ENCODE data around the gene CEMIP2. TPM values are rescaled to one million over a fixed set of nuclear protein-coding genes. Genes with fewer than 3 reads are reported as not detected.

The CEMIP2 gene
- total RNA-seq, 1 donor from 2014 or later: 139 TPM

DNA sequence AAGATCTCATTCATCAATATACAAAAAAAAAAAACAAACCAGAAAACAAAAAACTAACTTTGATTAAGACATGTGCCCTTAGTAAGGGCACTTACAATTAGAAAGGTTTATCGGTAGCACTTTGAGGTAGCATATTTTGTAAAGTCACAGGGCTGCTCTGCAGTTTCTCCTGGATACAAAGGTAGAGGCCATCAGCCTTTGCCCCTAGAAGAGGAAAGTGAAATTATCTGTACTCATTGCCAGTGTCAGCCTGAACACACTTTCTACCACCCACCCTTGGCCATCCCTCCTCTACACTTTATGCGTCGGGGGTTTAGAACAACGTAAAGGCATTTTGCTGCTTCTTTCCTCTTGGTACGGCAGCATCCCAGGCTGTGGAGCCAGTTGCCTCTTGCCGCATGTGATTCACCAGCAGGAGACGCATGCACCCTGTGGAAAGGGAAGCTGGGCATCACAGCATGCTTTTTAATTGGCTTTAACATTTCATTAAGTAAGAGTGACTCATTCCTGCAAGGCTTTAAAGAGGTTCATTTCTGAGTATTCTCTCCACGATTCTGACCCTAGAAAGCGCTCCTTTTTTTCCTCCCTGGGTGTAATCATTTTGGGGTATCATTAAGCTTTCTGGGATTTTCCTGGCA lies 84.6 kb downstream of the CEMIP2 start:
- Mint-ChIP-seq H3K27me3 (ENCODE audit: low read depth, unreplicated experiment) (no peaks in the 10 kb centered on the region), H3K9me3 (ENCODE audit: unreplicated experiment) (no peaks in the 10 kb centered on the region), H3K4me1 (ENCODE audit: low read depth, unreplicated experiment) (peaks cover 62% of the 10 kb centered on the region), H3K4me3 (ENCODE audit: unreplicated experiment) (no peak overlapping the region), H3K27ac (ENCODE audit: unreplicated experiment) (peak overlapping the region; percentile 66), H3K36me3 (ENCODE audit: low read depth, unreplicated experiment) (peaks cover 5% of the 10 kb centered on the region)
- Histone ChIP-seq H3K27me3 (ENCODE audit: insufficient read depth, low read length) (no peaks in the 10 kb centered on the region), H3K9me3 (ENCODE audit: insufficient read depth, low read depth, low read length) (no peaks in the 10 kb centered on the region), H3K9ac (ENCODE audit: low read length) (no peak overlapping the region), H4K20me1 (ENCODE audit: insufficient read depth, low read length) (no peaks in the 10 kb centered on the region), H3K79me2 (ENCODE audit: insufficient read depth, low read length) (no peaks in the 10 kb centered on the region), H3K4me3 (ENCODE audit: insufficient read depth, low read depth, low read length) (no peak overlapping the region), H3K36me3 (ENCODE audit: insufficient read depth, low read length) (peaks cover 4% of the 10 kb centered on the region), H3K4me2 (ENCODE audit: low read length) (peak overlapping the region; percentile 32), H2AFZ (ENCODE audit: low read depth, low read length) (no peak overlapping the region), H3K27ac (ENCODE audit: low read depth, low read length) (peak overlapping the region; percentile 24), H3K4me1 (ENCODE audit: insufficient read depth, low read length) (peaks cover 44% of the 10 kb centered on the region)
- FAIRE-seq: no peak
- TF ChIP-seq EZH2 (IDR thresholded peaks at IDR 0.05; ENCODE audit: insufficient read depth, low read length): no peak
- TF ChIP-seq, protein P1, sequence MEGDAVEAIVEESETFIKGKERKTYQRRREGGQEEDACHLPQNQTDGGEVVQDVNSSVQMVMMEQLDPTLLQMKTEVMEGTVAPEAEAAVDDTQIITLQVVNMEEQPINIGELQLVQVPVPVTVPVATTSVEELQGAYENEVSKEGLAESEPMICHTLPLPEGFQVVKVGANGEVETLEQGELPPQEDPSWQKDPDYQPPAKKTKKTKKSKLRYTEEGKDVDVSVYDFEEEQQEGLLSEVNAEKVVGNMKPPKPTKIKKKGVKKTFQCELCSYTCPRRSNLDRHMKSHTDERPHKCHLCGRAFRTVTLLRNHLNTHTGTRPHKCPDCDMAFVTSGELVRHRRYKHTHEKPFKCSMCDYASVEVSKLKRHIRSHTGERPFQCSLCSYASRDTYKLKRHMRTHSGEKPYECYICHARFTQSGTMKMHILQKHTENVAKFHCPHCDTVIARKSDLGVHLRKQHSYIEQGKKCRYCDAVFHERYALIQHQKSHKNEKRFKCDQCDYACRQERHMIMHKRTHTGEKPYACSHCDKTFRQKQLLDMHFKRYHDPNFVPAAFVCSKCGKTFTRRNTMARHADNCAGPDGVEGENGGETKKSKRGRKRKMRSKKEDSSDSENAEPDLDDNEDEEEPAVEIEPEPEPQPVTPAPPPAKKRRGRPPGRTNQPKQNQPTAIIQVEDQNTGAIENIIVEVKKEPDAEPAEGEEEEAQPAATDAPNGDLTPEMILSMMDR (IDR thresholded peaks at IDR 0.05; ENCODE audit: insufficient read depth, low read depth, low read length): peak; percentile 43
- peak; percentile 82 for DNase-seq (ENCODE audit: low read depth)

DNA sequence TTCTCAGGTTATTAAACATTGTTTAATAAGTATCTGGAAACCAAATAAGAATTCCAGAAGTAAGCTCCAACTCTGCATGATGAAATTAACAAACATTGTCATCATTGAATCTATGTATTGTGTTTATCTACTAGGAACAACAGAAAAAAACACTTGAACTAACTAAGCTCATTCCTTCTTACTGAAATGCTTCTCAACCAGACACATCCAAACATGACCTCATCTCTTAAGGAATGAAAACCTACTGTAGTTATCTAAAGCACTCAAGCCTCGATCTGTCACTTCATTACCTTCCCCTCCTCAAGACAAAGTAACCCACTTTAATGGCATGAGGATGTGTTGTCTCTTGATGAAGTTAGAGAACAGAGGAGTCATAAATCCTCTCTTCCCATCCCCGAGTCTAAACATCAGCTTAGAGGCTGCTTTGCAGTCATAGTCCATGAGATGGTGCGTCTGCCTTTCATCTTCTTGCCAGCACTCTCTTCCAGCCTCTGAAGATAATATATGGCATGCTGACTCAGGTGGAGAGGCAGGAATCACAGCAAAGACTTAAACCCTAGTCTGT lies 86.5 kb downstream of the CEMIP2 start:
- no peaks in the 10 kb centered on the region for H3K27me3 ChIP-seq (ENCODE audit: insufficient read depth, low read length)
- peak overlapping the region; percentile 75 for H3K27ac ChIP-seq (ENCODE audit: low read depth, low read length)
- peaks cover 44% of the 10 kb centered on the region for H3K4me1 ChIP-seq (ENCODE audit: insufficient read depth, low read length)
- H3K4me3 ChIP-seq (ENCODE audit: insufficient read depth, low read depth, low read length): no peak overlapping the region
- Mint-ChIP-seq H3K4me3 (ENCODE audit: unreplicated experiment) (no peak overlapping the region), H3K4me1 (ENCODE audit: low read depth, unreplicated experiment) (peaks cover 74% of the 10 kb centered on the region), H3K9me3 (ENCODE audit: unreplicated experiment) (peaks cover 2% of the 10 kb centered on the region), H3K27ac (ENCODE audit: unreplicated experiment) (peak overlapping the region; percentile 92), H3K36me3 (ENCODE audit: low read depth, unreplicated experiment) (peaks cover 8% of the 10 kb centered on the region), H3K27me3 (ENCODE audit: low read depth, unreplicated experiment) (no peaks in the 10 kb centered on the region)
- no peak overlapping the region for H2AFZ ChIP-seq (ENCODE audit: low read depth, low read length)
- no peaks in the 10 kb centered on the region for H3K36me3 ChIP-seq (ENCODE audit: insufficient read depth, low read length)
- peak; percentile 96 for FAIRE-seq
- H3K9ac ChIP-seq (ENCODE audit: low read length): peak overlapping the region; percentile 46
- H3K79me2 ChIP-seq (ENCODE audit: insufficient read depth, low read length): no peaks in the 10 kb centered on the region
- no peaks in the 10 kb centered on the region for H4K20me1 ChIP-seq (ENCODE audit: insufficient read depth, low read length)
- no peaks in the 10 kb centered on the region for H3K9me3 ChIP-seq (ENCODE audit: insufficient read depth, low read depth, low read length)
- peak overlapping the region; percentile 73 for H3K4me2 ChIP-seq (ENCODE audit: low read length)
- peak; percentile 88 for DNase-seq (ENCODE audit: low read depth)
- TF ChIP-seq, protein P1 (IDR thresholded peaks at IDR 0.05; ENCODE audit: insufficient read depth, low read depth, low read length): no peak
- TF ChIP-seq EZH2 (IDR thresholded peaks at IDR 0.05; ENCODE audit: insufficient read depth, low read length): no peak

Measured in astrocyte (in vitro differentiated cells and primary cell).